Measurements from ENCODE around the gene FDXR.

Gene FDXR

DNA sequence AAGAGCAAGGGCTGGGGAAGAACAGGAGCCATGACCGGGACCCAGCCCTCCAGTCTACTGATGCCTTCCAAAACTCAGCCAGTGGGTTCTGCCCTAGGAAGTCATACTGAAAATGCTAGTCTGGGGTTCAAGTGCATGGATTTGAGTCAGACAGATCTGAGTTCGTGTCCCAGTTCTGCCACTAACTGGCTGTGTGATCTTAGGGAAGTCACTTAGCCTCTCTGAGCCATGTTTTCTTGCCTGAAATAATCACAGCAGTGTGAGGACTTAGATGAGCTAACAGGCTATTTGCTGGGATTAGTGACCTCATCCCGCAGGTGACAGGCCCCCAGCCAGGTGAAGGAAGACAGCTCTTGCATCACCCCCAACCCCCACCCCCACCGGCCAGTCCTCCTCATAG, 17.5 kb downstream of the FDXR start:
- no peak overlapping the region for H3K4me3 ChIP-seq (replicated peaks; ENCODE audit: low read depth, low read length)
- no peak for TF ChIP-seq CTCF (IDR thresholded peaks at IDR 0.05; ENCODE audit: low read depth, low read length, missing control alignments)
- no peak for DNase-seq (ENCODE audit: extremely low read depth, low read depth)

GRCh38 chr17:74854792-74855191, 18.0 kb downstream of the FDXR start:
- no peak for DNase-seq (ENCODE audit: extremely low read depth, low read depth)
- H3K4me3 ChIP-seq (replicated peaks; ENCODE audit: low read depth, low read length), result no peak overlapping the region
- TF ChIP-seq CTCF (IDR thresholded peaks at IDR 0.05; ENCODE audit: low read depth, low read length, missing control alignments), result no peak

- TF ChIP-seq CTCF (IDR thresholded peaks at IDR 0.05; ENCODE audit: low read depth, low read length, missing control alignments), result no peak
- no peak for DNase-seq (ENCODE audit: extremely low read depth, low read depth)
- H3K4me3 ChIP-seq (replicated peaks; ENCODE audit: low read depth, low read length), result no peak overlapping the region
Measured at GRCh38 chr17:74853669-74854068, 19.1 kb downstream of the FDXR start.

- no peak for DNase-seq (ENCODE audit: extremely low read depth, low read depth)
- no peak for TF ChIP-seq CTCF (IDR thresholded peaks at IDR 0.05; ENCODE audit: low read depth, low read length, missing control alignments)
- no peak overlapping the region for H3K4me3 ChIP-seq (replicated peaks; ENCODE audit: low read depth, low read length)
Measured at GRCh38 chr17:74853048-74853397, 19.8 kb downstream of the FDXR start.

- DNase-seq (ENCODE audit: extremely low read depth, low read depth), result no peak
- no peak for TF ChIP-seq CTCF (IDR thresholded peaks at IDR 0.05; ENCODE audit: low read depth, low read length, missing control alignments)
- H3K4me3 ChIP-seq (replicated peaks; ENCODE audit: low read depth, low read length), result 0 out of 2 replicates have a peak overlapping the region, but pooled peaks have one; percentile 9
Measured at GRCh38 chr17:74852237-74853047, 20.4 kb downstream of the FDXR start.

- DNase-seq (ENCODE audit: extremely low read depth, low read depth), result no peak
- H3K4me3 ChIP-seq (replicated peaks; ENCODE audit: low read depth, low read length), result no peak overlapping the region
- TF ChIP-seq CTCF (IDR thresholded peaks at IDR 0.05; ENCODE audit: low read depth, low read length, missing control alignments), result no peak
Measured at GRCh38 chr17:74851612-74852236, 21.1 kb downstream of the FDXR start.

Measured in HFF-Myc (cell line).